ENCODE measurements around the gene TDP1. TPM values are rescaled to one million over a fixed set of nuclear protein-coding genes. Genes with fewer than 3 reads are reported as not detected.

The TDP1 gene
- total and polyA plus RNA-seq, 4 donors = 2.1 to 23.6 (median 8.5) TPM

- WGBS, 2 donors = 81 to 84% methylated on average over 7 of the region's 7 CpGs
- Histone ChIP-seq H3K27me3 (ENCODE audit: control insufficient read depth in 3 of 3, insufficient read depth in 3 of 3, low read length in 2 of 3) (peaks cover 17 to 78% (median 52%) of the 10 kb centered on the region in 3 donors), H3K9me3 (ENCODE audit: control insufficient read depth in 4 of 4, insufficient read depth in 3 of 4, low read length in 3 of 4) (peaks cover 0 to 7% (median 0%) of the 10 kb centered on the region in 4 donors), H3K4me3 (no peak overlapping the region), H3K9ac (ENCODE audit: insufficient read depth in 1 of 2, low read length in 2 of 2) (no peak overlapping the region), H3K4me1 (ENCODE audit: control insufficient read depth in 5 of 5, insufficient read depth in 5 of 5, low read length in 5 of 5) (peaks cover 0 to 22% (median 0%) of the 10 kb centered on the region in 5 donors), H3K27ac (ENCODE audit: low read depth in 1 of 2, low read length in 1 of 2) (no peak overlapping the region), H3K36me3 (ENCODE audit: control insufficient read depth in 4 of 4, insufficient read depth in 4 of 4, low read length in 4 of 4) (no peaks in the 10 kb centered on the region)
- TF ChIP-seq CTCF (IDR thresholded peaks at IDR 0.05; ENCODE audit: control extremely low read depth, extremely low read depth) = no peak
- no peak for ATAC-seq (ENCODE audit: insufficient read depth, low FRiP score)
- DNase-seq = no peak
These were observed 103.2 kb downstream of the TDP1 start for GRCh38 chr14:90058876-90059458.

GRCh38 chr14:90060312-90060964, 104.7 kb downstream of the TDP1 start:
- Histone ChIP-seq H3K9ac (ENCODE audit: insufficient read depth in 1 of 2, low read length in 2 of 2) (no peak overlapping the region), H3K4me1 (ENCODE audit: control insufficient read depth in 5 of 5, insufficient read depth in 5 of 5, low read length in 5 of 5) (peaks cover 0 to 22% (median 0%) of the 10 kb centered on the region in 5 donors), H3K4me3 (peak overlapping the region; percentile 14), H3K36me3 (ENCODE audit: control insufficient read depth in 4 of 4, insufficient read depth in 4 of 4, low read length in 4 of 4) (no peaks in the 10 kb centered on the region), H3K27me3 (ENCODE audit: control insufficient read depth in 3 of 3, insufficient read depth in 3 of 3, low read length in 2 of 3) (peaks cover 17 to 80% (median 62%) of the 10 kb centered on the region in 3 donors), H3K9me3 (ENCODE audit: control insufficient read depth in 4 of 4, insufficient read depth in 3 of 4, low read length in 3 of 4) (peaks cover 0 to 7% (median 0%) of the 10 kb centered on the region in 4 donors), H3K27ac (ENCODE audit: low read depth in 1 of 2, low read length in 1 of 2) (no peak overlapping the region)
- ATAC-seq (ENCODE audit: insufficient read depth, low FRiP score) (peak; percentile 42), DNase-seq (peak; percentile 29 to 38 (median 32))
- 0 to 1% methylated on average over 76 to 80 of the region's 80 CpGs for WGBS, 2 donors
- no peak for TF ChIP-seq CTCF (IDR thresholded peaks at IDR 0.05; ENCODE audit: control extremely low read depth, extremely low read depth)

- Histone ChIP-seq H3K9ac (ENCODE audit: insufficient read depth in 1 of 2, low read length in 2 of 2) (no peak overlapping the region), H3K4me3 (no peak overlapping the region), H3K9me3 (ENCODE audit: control insufficient read depth in 4 of 4, insufficient read depth in 3 of 4, low read length in 3 of 4) (peaks cover 0 to 7% (median 0%) of the 10 kb centered on the region in 4 donors), H3K4me1 (ENCODE audit: control insufficient read depth in 5 of 5, insufficient read depth in 5 of 5, low read length in 5 of 5) (peaks cover 0 to 22% (median 0%) of the 10 kb centered on the region in 5 donors), H3K27me3 (ENCODE audit: control insufficient read depth in 3 of 3, insufficient read depth in 3 of 3, low read length in 2 of 3) (peaks cover 17 to 79% (median 64%) of the 10 kb centered on the region in 3 donors), H3K36me3 (ENCODE audit: control insufficient read depth in 4 of 4, insufficient read depth in 4 of 4, low read length in 4 of 4) (no peaks in the 10 kb centered on the region), H3K27ac (ENCODE audit: low read depth in 1 of 2, low read length in 1 of 2) (no peak overlapping the region)
- DNase-seq (peak in 1 of 3 donors; percentile 3), ATAC-seq (ENCODE audit: insufficient read depth, low FRiP score) (no peak)
- TF ChIP-seq CTCF (IDR thresholded peaks at IDR 0.05; ENCODE audit: control extremely low read depth, extremely low read depth) = no peak
- 1 to 2% methylated on average over 50 to 60 of the region's 60 CpGs for WGBS, 2 donors
These were observed 105.4 kb downstream of the TDP1 start for GRCh38 chr14:90060965-90061684.

Data from lung (tissue), 12 donors.